Anterior cingulate cortex (tissue), 58 donors: Measurements from ENCODE around the gene TRIM25.

Experiments
- DNase-seq, 58 donors: peaks; one replicate each; lab custom pipeline; 2025; lab: John Stamatoyannopoulos, UW

TRIM25 gene

GRCh38 chr17:56896968-56897359 lies 16.9 kb downstream of the TRIM25 start:
- no peak for DNase-seq

DNA sequence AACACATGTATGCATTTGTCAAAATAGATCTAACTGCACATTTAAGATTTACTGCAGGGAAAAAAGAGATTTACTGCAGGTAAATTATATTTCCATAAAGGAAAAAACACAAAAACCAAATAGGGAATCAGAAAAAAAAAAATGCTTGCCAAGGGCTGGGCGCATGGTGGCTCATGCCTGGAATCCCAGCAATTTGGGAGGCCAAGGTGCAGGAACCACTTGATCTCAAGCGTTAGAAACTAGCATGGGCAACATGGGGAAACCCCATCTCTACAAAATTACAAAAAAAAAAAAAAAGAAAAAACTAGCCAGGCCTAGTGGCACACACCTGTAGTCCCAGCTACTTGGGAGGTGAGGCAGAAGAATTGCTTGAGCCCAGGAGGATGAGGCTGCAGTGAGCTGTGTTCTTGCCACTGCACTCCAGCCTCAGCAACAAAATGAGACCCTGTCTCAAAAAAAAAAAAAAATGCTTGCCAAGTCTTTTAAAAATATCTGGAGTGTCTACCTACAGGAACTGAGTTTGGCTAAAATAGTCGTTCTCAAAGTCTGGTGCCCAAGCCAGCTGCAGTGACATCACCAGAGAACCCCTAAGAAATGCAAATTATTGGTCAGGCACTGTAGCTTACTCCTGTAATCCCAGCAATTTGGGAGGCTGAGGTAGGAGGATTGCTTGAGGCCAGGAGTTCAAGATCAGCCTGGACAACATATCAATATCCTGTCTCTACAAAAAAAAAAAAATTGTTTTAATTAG lies 17.5 kb downstream of the TRIM25 start:
- DNase-seq, result no peak

DNA sequence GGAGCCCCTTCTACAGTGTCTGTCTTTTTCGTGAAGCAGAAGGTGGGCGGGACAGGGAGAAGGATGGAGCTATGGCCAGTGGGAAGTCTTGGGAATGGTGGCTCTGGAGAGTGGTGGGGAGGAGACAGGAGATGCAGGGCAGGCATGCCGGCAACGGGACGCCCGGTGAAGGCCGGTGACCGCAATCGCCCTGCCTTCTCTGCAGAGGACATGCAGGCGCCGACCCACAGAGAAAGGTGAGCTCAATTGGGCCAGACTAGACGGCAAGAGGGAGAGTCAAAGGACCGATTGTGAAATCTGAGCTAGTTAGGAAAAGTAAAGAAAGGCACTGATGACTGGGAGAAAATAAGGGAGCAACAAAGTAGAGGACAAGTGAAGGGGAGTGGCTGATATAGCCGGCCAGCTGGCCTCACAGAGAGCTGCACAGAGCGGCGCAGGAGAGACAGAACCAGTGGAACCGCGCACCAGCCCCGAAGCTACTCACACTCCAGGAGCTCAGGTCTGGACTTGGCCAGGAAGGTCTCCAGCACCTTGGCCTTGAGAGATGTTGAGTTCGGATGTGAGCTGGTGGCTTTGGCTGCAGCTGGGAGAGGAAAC lies 18.9 kb downstream of the TRIM25 start:
- DNase-seq, result no peak

DNA sequence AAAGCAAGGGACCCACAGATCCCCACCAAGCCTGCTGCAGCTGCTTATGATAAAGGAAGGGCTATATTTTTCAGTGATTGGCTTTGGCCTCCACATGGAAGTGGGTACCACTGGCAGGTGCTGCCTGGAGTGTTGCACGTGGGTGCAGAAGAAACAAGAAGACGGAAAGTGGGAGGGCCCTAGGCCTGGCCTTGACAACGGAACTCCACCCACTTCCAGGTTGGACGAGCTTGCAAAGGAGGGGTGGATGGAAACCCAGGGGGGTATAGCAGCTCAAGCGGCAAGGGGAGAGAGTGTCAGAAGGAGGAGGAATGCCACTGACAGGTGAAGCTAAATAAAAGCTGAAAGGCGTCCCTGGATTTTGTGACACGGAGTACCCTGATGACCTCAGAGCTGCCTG lies 20.3 kb downstream of the TRIM25 start:
- no peak for DNase-seq

DNA sequence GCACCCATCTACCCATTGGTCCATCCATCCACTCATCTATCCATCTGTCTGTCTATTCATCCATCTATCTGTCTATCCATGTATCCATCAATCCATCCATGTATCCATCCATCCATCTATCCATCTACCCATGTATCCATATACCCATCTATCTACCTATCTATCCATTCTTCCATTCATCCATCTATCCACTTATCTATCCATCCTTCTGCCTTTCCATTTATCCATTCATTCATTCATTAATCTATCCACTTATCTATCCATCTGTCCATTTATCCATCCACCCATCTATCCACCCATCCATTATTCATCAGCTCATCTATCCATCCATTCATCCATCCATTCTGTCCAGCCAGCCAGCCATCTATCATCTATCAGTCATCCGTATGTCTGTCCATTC lies 21.5 kb downstream of the TRIM25 start:
- no peak for DNase-seq

DNA sequence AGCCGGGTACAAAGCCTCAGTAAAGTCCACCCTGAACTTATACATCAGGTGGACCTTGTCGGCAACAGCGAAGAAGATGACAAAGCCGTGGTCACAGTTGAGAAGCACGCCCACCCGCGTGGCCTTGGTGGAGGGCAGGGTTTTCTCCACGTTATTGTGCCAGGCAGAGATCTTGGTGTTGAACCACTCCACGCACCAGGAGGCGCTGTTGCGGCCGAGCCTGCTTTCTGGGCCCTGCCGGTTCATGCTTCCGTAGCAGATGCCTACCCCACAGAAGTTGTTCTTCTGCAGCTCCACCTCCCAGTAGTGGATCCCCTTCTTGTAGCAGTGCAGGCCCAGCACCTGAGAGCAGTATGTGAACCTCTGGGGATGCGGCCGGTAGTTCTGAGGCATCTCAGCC lies 22.1 kb downstream of the TRIM25 start:
- DNase-seq, result no peak

DNA sequence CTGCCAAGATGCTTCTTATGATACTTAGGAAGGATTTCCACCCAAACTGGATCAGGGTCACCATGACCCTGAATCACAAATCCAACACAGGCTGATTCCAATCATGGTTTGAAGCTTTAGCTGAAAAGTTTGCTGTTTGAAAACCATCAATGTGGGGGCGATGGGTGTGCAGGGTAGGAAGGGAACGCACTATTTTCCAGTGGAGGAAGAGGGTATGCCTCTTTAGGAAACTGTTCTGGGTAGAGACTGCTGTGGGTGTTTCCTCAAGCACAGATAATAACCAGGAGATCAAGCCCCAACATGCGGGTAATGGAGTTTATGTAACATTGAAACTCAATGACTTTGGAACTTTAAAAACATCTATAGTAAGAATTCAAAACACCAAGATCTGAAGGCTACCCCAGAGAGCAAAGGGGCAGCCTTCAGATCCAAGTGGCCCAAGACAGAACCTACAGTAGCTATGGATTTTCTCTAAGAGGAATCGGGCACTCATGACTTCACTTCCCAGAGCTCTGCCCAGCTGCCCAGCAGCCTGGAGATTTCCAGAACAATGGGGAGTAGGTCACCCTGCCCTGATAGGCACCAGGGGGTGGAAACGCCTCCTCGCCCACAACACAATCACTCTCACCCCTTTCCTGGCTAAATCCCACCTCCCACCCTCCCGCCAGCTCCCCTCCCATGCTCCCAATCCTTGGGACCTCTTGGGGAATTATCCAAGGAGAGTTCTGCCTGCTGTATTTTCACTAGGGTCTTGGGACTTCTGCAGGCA lies 22.8 kb downstream of the TRIM25 start:
- DNase-seq, result no peak

GRCh38 chr17:56890390-56890789 lies 23.5 kb downstream of the TRIM25 start:
- DNase-seq, result no peak

DNA sequence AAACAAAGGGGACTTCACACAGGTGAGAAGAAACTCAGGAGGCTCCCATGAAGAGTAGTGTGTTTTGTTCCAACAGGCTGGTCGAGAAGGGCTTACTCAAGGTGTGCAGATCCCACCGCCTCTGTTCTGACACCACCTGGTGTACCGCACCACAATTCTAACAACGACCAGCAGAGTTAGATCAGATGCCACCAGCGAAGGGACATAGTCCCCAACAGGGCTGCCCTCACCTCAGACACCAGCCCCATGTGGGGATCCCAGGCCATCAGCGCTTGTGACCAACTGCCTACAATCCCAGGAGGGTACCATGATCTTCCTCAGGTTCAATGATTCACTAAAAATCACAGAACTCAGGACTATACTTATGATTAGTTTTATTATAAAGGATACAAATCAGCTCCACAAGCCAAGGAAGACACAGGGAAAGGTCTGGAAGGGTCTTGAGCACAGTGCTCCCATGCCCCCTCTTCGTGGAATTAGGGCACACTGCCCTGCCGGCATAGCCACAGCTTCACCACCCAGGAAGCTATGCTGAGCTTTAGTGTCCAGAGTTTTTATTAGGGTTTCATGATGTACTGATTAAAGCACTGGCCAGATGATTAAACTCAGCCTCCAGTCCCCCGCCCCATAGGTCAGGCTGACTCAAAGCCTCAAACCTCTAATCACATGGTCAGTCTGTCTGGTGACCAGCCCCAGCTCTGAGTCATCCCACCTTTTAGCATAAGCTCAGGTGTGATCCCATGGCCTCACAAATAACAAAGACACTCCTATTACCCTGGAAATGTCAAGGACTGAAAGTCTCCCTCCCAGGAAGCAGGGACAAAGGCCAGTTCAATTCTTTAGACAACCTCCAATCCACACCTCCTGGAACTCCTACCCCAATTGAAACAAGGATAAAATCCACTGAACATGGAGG lies 26.0 kb downstream of the TRIM25 start:
- no peak for DNase-seq

DNA sequence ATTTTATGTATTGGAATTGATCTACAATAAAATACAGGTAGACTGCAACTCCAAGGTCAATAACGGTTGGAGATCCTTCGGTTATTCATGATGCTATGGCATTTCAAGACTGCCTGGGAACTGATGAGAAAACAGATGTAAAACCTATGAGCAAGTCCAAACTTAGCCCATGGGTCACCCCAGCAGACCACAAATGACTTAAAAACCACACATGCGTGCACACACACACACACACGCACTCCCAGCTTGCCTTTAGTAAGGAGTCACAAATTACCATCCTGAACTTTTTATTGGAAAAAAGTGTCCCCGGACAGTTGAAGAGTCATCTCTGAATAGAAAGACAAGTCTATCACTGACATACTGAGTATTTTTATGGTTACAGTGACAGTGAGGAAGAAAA lies 26.7 kb downstream of the TRIM25 start:
- DNase-seq, result no peak

DNA sequence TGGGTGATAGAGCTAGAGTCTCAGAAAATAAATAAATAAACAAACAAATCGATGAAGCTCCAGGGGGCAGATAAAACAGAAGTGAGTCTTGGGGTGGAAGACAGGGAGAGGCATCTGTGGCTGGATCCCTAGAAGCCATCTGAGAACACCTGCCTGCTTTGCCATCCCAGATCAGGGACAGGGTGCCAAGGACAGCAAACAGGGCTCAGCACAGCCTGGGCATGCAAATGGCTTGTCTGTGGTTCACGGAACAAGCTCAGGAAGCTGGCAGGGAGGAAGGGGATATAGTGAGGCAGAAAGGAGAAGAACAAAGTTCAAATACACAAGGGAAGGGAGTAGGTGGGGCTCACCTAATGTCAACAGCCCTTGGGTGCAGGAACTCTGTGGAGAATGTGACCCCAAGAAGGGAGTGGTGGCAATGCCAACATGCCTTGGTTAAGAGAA lies 27.5 kb downstream of the TRIM25 start:
- no peak for DNase-seq

- no peak for DNase-seq
Measured at GRCh38 chr17:56885312-56885657, 28.6 kb downstream of the TRIM25 start.

DNA sequence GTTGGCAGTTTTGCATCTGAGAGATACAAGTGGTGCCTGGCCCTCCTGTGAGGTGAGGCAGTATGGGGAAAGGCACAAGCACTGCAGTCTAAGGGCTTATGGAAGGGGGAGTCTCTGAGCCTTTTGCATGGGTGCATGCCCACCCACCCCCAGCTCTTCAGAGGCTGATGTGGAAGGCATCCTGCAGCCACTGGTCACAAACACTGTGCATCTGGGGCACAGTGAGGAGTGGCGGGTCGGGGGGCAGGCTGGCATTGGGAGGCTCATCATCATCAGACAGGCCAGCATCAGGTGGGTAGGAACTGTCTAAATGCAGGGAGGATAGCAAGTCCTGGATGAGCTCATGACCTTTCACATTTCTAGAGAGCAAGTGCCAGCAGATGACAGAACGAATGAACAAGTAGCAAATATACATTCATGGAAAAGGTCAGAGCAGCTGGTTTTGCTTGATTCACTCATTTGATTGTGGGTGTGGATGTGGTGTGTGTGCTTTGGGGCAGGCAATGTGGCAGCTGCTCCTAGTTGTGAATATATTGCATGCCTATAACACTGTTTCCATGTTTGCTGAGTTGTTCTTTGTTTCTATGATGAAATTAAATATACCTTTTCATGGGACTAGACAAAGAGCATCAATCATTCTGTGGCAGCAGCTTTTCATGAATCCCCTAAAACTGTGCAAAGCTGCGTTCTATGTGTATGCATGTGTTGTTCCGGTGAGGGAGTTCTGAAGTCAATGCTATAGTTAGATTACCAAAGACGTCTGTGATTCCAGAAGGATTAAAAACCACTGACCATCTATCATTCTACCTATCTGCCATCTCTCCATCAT lies 29.2 kb downstream of the TRIM25 start:
- DNase-seq, result no peak

DNA sequence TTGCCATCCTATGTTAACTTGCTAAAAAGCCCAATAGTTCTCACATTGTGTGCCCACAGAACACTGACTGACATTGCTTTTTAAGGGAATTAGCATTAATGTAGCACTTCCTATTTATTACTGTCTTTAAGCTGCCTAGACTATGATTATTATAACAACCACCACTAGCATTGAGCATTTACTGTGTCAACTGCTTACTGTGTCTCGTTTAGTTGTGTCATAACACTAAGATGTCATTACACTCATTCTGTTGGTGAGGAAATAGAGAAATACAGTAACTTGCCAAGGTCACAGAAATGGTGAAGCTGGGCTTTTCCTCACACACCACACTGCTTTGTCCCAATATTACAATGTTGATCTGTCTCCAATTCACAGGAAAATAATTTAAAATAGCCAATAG lies 30.2 kb downstream of the TRIM25 start:
- no peak for DNase-seq

GRCh38 chr17:56881685-56882295 lies 32.1 kb downstream of the TRIM25 start:
- DNase-seq, result no peak

DNA sequence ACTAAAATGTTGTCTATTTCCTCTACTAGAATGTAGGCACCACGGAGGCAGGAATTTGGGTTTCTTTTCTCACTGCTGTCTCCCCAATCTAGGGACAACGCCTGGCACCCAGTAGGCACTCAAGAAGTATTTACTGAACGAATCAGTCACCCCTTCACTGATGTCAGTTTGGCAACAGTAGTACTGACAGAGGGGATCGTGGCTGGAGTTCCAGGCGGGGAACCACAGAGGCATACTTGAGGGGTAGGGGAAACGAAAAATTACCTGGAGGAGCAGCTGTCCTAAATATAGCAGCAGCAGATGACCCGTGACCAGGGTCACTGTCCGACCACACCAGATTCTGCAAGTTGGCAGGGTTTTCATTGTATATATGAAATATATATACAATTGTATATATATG lies 33.3 kb downstream of the TRIM25 start:
- DNase-seq, result no peak

DNA sequence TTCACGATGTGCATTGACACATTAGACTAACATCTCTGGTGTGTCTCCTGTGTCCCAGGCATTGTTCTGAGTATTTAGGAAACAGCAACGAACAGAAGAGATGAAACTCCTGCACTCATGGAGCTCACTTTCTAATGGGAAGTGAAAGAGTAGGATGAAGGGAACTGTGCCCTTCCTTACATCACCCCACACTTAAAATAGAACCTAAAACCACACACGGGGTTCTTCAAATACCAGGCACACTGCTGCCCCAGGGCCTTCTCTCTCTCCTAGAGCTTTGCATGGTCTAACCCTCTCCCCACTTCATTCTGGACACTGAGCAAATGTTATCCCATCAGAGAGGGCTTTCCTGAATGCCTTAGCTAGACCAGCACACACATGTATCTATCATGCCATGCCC lies 33.7 kb downstream of the TRIM25 start:
- peak in 1 of 58 donors; percentile 8 for DNase-seq

- no peak for DNase-seq
Measured at GRCh38 chr17:56879280-56879679, 34.6 kb downstream of the TRIM25 start.

DNA sequence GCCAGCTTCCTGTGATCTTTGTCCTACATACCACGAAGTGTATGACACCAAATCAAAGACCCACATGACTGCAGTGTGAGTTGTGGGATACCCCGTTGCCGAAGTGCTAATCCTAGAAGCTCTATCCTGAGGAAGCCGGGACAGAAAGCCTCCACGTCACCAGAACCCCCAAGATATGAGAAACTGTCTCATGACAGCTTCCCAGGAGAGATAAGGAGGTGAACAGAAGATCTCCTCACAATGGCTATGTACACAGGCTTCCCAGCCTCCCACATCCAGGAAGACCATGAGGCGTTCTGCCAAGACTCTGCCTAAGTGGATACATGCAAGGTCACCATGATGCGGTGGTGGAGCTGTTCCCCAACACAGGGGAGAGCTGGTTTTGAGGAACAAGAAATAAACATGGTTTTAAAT lies 37.1 kb downstream of the TRIM25 start:
- no peak for DNase-seq
